ENCODE measurements around the gene LOXL1.

LOXL1 gene

GRCh38 chr15:73906346-73907034, 19.8 kb upstream of the LOXL1 start:
- no peaks in the 10 kb centered on the region for H3K9me3 ChIP-seq (ENCODE audit: control insufficient read depth, insufficient read depth, low read length)
- H3K36me3 ChIP-seq (ENCODE audit: insufficient read depth, low read length), result no peaks in the 10 kb centered on the region
- no peaks in the 10 kb centered on the region for H3K4me1 ChIP-seq (ENCODE audit: insufficient read depth, low read length)
- H3K9ac ChIP-seq (ENCODE audit: low read depth, low read length), result no peak overlapping the region

GRCh38 chr15:73907035-73907408, 19.2 kb upstream of the LOXL1 start:
- Histone ChIP-seq H3K4me1 (ENCODE audit: insufficient read depth, low read length) (no peaks in the 10 kb centered on the region), H3K9me3 (ENCODE audit: control insufficient read depth, insufficient read depth, low read length) (no peaks in the 10 kb centered on the region), H3K36me3 (ENCODE audit: insufficient read depth, low read length) (no peaks in the 10 kb centered on the region), H3K9ac (ENCODE audit: low read depth, low read length) (no peak overlapping the region)

GRCh38 chr15:73908030-73908821, 18.0 kb upstream of the LOXL1 start:
- Histone ChIP-seq H3K9ac (ENCODE audit: low read depth, low read length) (no peak overlapping the region), H3K9me3 (ENCODE audit: control insufficient read depth, insufficient read depth, low read length) (no peaks in the 10 kb centered on the region), H3K4me1 (ENCODE audit: insufficient read depth, low read length) (no peaks in the 10 kb centered on the region), H3K36me3 (ENCODE audit: insufficient read depth, low read length) (no peaks in the 10 kb centered on the region)

- H3K9me3 ChIP-seq (ENCODE audit: control insufficient read depth, insufficient read depth, low read length), result no peaks in the 10 kb centered on the region
- H3K4me1 ChIP-seq (ENCODE audit: insufficient read depth, low read length), result no peaks in the 10 kb centered on the region
- no peak overlapping the region for H3K9ac ChIP-seq (ENCODE audit: low read depth, low read length)
- no peaks in the 10 kb centered on the region for H3K36me3 ChIP-seq (ENCODE audit: insufficient read depth, low read length)
These were observed 17.5 kb upstream of the LOXL1 start for GRCh38 chr15:73908822-73909122.

GRCh38 chr15:73909651-73910050, 16.6 kb upstream of the LOXL1 start:
- Histone ChIP-seq H3K4me1 (ENCODE audit: insufficient read depth, low read length) (no peaks in the 10 kb centered on the region), H3K9ac (ENCODE audit: low read depth, low read length) (no peak overlapping the region), H3K9me3 (ENCODE audit: control insufficient read depth, insufficient read depth, low read length) (no peaks in the 10 kb centered on the region), H3K36me3 (ENCODE audit: insufficient read depth, low read length) (no peaks in the 10 kb centered on the region)

- Histone ChIP-seq H3K9ac (ENCODE audit: low read depth, low read length) (no peak overlapping the region), H3K36me3 (ENCODE audit: insufficient read depth, low read length) (no peaks in the 10 kb centered on the region), H3K4me1 (ENCODE audit: insufficient read depth, low read length) (no peaks in the 10 kb centered on the region), H3K9me3 (ENCODE audit: control insufficient read depth, insufficient read depth, low read length) (no peaks in the 10 kb centered on the region)
These were observed 15.5 kb upstream of the LOXL1 start for GRCh38 chr15:73910522-73911303.

- Histone ChIP-seq H3K9me3 (ENCODE audit: control insufficient read depth, insufficient read depth, low read length) (no peaks in the 10 kb centered on the region), H3K9ac (ENCODE audit: low read depth, low read length) (no peak overlapping the region), H3K36me3 (ENCODE audit: insufficient read depth, low read length) (no peaks in the 10 kb centered on the region; the same call in 1 of the 2 replicates), H3K4me1 (ENCODE audit: insufficient read depth, low read length) (no peaks in the 10 kb centered on the region)
These were observed 14.1 kb upstream of the LOXL1 start for GRCh38 chr15:73912030-73912596.

- no peak overlapping the region for H3K9ac ChIP-seq (ENCODE audit: low read depth, low read length)
- H3K36me3 ChIP-seq (ENCODE audit: insufficient read depth, low read length), result peaks cover 2% of the 10 kb centered on the region; the same call in 1 of the 2 replicates
- no peaks in the 10 kb centered on the region for H3K9me3 ChIP-seq (ENCODE audit: control insufficient read depth, insufficient read depth, low read length)
- no peaks in the 10 kb centered on the region for H3K4me1 ChIP-seq (ENCODE audit: insufficient read depth, low read length)
These were observed 12.1 kb upstream of the LOXL1 start for GRCh38 chr15:73914145-73914544.

GRCh38 chr15:73915082-73915481, 11.2 kb upstream of the LOXL1 start:
- H3K9ac ChIP-seq (ENCODE audit: low read depth, low read length), result no peak overlapping the region
- H3K9me3 ChIP-seq (ENCODE audit: control insufficient read depth, insufficient read depth, low read length), result no peaks in the 10 kb centered on the region
- H3K4me1 ChIP-seq (ENCODE audit: insufficient read depth, low read length), result no peaks in the 10 kb centered on the region
- H3K36me3 ChIP-seq (ENCODE audit: insufficient read depth, low read length), result peaks cover 2% of the 10 kb centered on the region; the same call in 1 of the 2 replicates

- H3K9me3 ChIP-seq (ENCODE audit: control insufficient read depth, insufficient read depth, low read length), result no peaks in the 10 kb centered on the region
- H3K9ac ChIP-seq (ENCODE audit: low read depth, low read length), result no peak overlapping the region
- peaks cover 2% of the 10 kb centered on the region; the same call in 1 of the 2 replicates for H3K36me3 ChIP-seq (ENCODE audit: insufficient read depth, low read length)
- peaks cover 18% of the 10 kb centered on the region for H3K4me1 ChIP-seq (ENCODE audit: insufficient read depth, low read length)
These were observed 7.5 kb upstream of the LOXL1 start for GRCh38 chr15:73918784-73919183.

GRCh38 chr15:73919706-73920105, 6.6 kb upstream of the LOXL1 start:
- peaks cover 27% of the 10 kb centered on the region for H3K4me1 ChIP-seq (ENCODE audit: insufficient read depth, low read length)
- H3K36me3 ChIP-seq (ENCODE audit: insufficient read depth, low read length), result peaks cover 2% of the 10 kb centered on the region; the same call in 1 of the 2 replicates
- no peak overlapping the region for H3K9ac ChIP-seq (ENCODE audit: low read depth, low read length)
- H3K9me3 ChIP-seq (ENCODE audit: control insufficient read depth, insufficient read depth, low read length), result no peaks in the 10 kb centered on the region

- Histone ChIP-seq H3K9ac (ENCODE audit: low read depth, low read length) (no peak overlapping the region), H3K9me3 (ENCODE audit: control insufficient read depth, insufficient read depth, low read length) (no peaks in the 10 kb centered on the region), H3K4me1 (ENCODE audit: insufficient read depth, low read length) (peaks cover 40% of the 10 kb centered on the region), H3K36me3 (ENCODE audit: insufficient read depth, low read length) (peaks cover 2% of the 10 kb centered on the region; the same call in 1 of the 2 replicates)
These were observed 4.9 kb upstream of the LOXL1 start for GRCh38 chr15:73921254-73921925.

- H3K9ac ChIP-seq (ENCODE audit: low read depth, low read length), result peak overlapping the region; percentile 30
- peaks cover 2% of the 10 kb centered on the region; the same call in 1 of the 2 replicates for H3K36me3 ChIP-seq (ENCODE audit: insufficient read depth, low read length)
- no peaks in the 10 kb centered on the region for H3K9me3 ChIP-seq (ENCODE audit: control insufficient read depth, insufficient read depth, low read length)
- H3K4me1 ChIP-seq (ENCODE audit: insufficient read depth, low read length), result peaks cover 40% of the 10 kb centered on the region
These were observed 3.8 kb upstream of the LOXL1 start for GRCh38 chr15:73922186-73923151.

All from ES-I3 (cell line).